Uterine smooth muscle cell (primary cell): ENCODE data around the gene RRP15. TPM values are rescaled to one million over a fixed set of nuclear protein-coding genes. Genes with fewer than 3 reads are reported as not detected.

Experiments used
- total RNA-seq: library from RNA; depleted of rRNA; stranded (reverse); fragments of >200 nt; gene quantifications from 2 replicates; pipeline ENCODE4 v1.2.3, GENCODE V29; 2014

RRP15 gene
- 7.4 and 12.8 TPM in 2 replicates for total RNA-seq

GRCh38 chr1:218284917-218285635 is at the start of gene RRP15:
RRP15 (plus strand) TSS chr1:218285293; CDS start chr1:218285317, 24 bp downstream.

GRCh38 chr1:218344814-218345672 is 60.0 kb downstream of the RRP15 start, which contains the start of gene TGFB2:
TGFB2 (plus strand) TSS chr1:218345336; CDS start chr1:218346702, 1,366 bp downstream.

Other genes starting within 250 kb of the RRP15 start
- gene TGFB2, start 60.0 kb downstream of the RRP15 start, total RNA-seq, result 2.8 and 4.5 TPM in 2 replicates